HL-60 (cell line): Measurements from ENCODE around the gene BOK.

ENCODE experiments used
- DNase-seq, 2 experiments: peaks; one replicate each; pipeline ENCODE4 v3.0.0-alpha.2; 2010 to 2020; ENCODE audit warnings: low read depth in 1 of 2, low spot score in 1 of 2
- H3K27ac ChIP-seq: fragments of 250-450 bp; sonication (Bioruptor Pico); replicated peaks from 2 replicates; pipeline ENCODE4 v1.5.1; 2020; ENCODE audit warnings: mild to moderate bottlenecking, moderate library complexity
- H3K27me3 ChIP-seq: fragments of 250-450 bp; sonication (Bioruptor Pico); 2 replicates; pipeline ENCODE4 v1.5.1; 2021; ENCODE audit warnings: mild to moderate bottlenecking, moderate library complexity; ENCODE audit not compliant: insufficient read depth, poor library complexity, severe bottlenecking
- H3K4me3 ChIP-seq: replicated peaks from 2 replicates; pipeline ENCODE4 v1.5.1; 2011; ENCODE audit warnings: mild to moderate bottlenecking, control low read depth, low read length; ENCODE audit not compliant: insufficient read depth
- CTCF ChIP-seq: IDR thresholded peaks from one replicate; pipeline ENCODE4 v1.5.1; 2011; ENCODE audit warnings: low read length, control low read depth, inconsistent platforms; ENCODE audit not compliant: insufficient read depth
- GABPA ChIP-seq: IDR thresholded peaks from 2 replicates; pipeline ENCODE4 v1.6.1; 2012; ENCODE audit warnings: low read depth
- POLR2AphosphoS5 ChIP-seq: IDR thresholded peaks from 2 replicates; pipeline ENCODE4 v1.6.1; 2012; ENCODE audit warnings: low read depth
- SPI1 ChIP-seq: IDR thresholded peaks from 2 replicates; pipeline ENCODE4 v1.6.1; 2012; ENCODE audit warnings: low read depth, mild to moderate bottlenecking, borderline replicate concordance
- TF ChIP-seq, protein P1 (sequence below): IDR thresholded peaks from 2 replicates; pipeline ENCODE4 v1.6.1; 2012; ENCODE audit warnings: low read depth; ENCODE audit not compliant: insufficient replicate concordance

BOK gene

GRCh38 chr2:241530571-241530970, 28.0 kb upstream of the BOK start:
- Histone ChIP-seq H3K27me3 (no peaks in the 10 kb centered on the region), H3K27ac (no peak overlapping the region), H3K4me3 (no peak overlapping the region)
- TF ChIP-seq GABPA = no peak
- TF ChIP-seq POLR2AphosphoS5 = no peak
- TF ChIP-seq CTCF = no peak
- no peak for TF ChIP-seq SPI1
- TF ChIP-seq, protein P1, sequence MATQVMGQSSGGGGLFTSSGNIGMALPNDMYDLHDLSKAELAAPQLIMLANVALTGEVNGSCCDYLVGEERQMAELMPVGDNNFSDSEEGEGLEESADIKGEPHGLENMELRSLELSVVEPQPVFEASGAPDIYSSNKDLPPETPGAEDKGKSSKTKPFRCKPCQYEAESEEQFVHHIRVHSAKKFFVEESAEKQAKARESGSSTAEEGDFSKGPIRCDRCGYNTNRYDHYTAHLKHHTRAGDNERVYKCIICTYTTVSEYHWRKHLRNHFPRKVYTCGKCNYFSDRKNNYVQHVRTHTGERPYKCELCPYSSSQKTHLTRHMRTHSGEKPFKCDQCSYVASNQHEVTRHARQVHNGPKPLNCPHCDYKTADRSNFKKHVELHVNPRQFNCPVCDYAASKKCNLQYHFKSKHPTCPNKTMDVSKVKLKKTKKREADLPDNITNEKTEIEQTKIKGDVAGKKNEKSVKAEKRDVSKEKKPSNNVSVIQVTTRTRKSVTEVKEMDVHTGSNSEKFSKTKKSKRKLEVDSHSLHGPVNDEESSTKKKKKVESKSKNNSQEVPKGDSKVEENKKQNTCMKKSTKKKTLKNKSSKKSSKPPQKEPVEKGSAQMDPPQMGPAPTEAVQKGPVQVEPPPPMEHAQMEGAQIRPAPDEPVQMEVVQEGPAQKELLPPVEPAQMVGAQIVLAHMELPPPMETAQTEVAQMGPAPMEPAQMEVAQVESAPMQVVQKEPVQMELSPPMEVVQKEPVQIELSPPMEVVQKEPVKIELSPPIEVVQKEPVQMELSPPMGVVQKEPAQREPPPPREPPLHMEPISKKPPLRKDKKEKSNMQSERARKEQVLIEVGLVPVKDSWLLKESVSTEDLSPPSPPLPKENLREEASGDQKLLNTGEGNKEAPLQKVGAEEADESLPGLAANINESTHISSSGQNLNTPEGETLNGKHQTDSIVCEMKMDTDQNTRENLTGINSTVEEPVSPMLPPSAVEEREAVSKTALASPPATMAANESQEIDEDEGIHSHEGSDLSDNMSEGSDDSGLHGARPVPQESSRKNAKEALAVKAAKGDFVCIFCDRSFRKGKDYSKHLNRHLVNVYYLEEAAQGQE = no peak
- no peak for DNase-seq

DNA sequence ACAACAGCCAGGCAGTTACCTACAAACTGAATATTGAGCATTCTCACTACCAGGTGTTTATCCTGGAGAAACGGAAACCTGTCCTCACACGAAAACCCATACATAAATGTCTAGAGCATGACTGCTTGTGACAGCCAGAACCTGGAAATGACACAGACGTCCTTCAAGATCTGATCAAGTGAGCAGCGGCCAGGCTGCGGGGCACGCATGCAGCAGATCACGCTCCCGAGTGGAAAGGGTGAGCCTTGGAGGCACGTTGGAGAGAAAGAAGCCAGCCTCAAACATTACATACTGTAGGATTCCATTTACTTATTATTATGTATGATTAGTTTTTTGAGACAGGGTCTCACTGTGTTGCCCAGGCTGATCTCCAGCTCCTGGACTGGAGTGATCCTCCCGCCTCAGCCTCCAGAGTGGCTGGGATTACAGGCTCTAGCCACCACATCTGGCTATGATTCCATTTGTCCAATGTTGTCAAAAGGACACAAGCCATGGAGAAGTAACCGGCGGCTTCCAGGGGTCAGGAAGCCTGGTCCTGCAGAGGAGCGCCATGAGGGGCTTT, 27.3 kb upstream of the BOK start:
- Histone ChIP-seq H3K27me3 (peaks cover 2% of the 10 kb centered on the region), H3K4me3 (no peak overlapping the region), H3K27ac (no peak overlapping the region)
- no peak for DNase-seq
- TF ChIP-seq SPI1 = no peak
- no peak for TF ChIP-seq GABPA
- TF ChIP-seq, protein P1 = no peak
- no peak for TF ChIP-seq POLR2AphosphoS5
- no peak for TF ChIP-seq CTCF

DNA sequence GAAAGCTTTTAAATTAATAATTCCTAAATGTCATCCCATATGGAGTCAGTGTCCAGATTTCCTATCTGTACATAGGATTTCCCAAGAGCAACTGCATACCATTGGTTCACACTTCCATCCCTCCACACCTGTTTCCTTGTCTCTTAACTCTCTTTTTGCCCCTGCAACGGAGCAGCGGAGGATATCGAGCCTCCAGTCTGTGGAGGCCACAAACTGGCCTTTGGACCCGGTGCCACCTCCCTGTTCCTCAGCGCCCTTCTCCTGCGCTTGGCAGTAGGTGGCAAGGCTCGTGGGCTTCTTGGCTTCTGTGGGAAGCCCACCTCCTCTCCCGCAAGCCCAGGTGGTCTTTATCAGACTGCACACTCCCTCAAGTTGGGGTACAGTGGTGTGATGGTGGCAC, 26.4 kb upstream of the BOK start:
- Histone ChIP-seq H3K27ac (no peak overlapping the region), H3K4me3 (no peak overlapping the region), H3K27me3 (peaks cover 5% of the 10 kb centered on the region)
- TF ChIP-seq, protein P1 = no peak
- TF ChIP-seq POLR2AphosphoS5 (no peak), CTCF (no peak), GABPA (no peak), SPI1 (no peak)
- no peak for DNase-seq
